ENCODE data around the gene OR14I1. TPM values are rescaled to one million over a fixed set of nuclear protein-coding genes. Genes with fewer than 3 reads are reported as not detected.
A peak's percentile ranks its signal among the peaks of the same experiment; 100 is the strongest.
"Not testable (repeated sequence)": the region's sequence is repeated elsewhere in the genome, so short reads cannot be mapped to it uniquely, and the experiment has no call there.

Gene OR14I1
- total RNA-seq, 1 experiment from 2014 or later: not detected

DNA sequence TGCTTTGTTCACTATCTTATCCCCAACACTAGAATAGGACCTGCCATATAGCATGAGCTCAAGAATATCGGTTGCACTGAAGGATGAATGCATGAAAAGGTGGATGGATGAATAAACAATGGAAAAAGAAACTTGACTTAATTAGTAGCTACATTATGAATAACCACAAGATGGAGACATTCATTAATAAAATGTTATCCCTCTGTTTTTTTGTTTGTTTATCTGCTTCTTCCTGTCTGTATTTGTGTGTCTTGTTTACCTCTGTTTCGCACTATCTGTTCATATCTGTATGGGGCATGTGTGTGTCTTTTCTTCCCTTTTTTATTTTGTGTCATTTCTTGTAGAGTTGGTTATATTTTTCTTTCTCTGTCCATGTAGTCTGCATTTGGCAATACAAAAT is 1.1 kb upstream of the OR14I1 start:
- Histone ChIP-seq H3K36me3 (no peaks in the 10 kb centered on the region), H3K4me1 (replicated peaks) (no peaks in the 10 kb centered on the region), H3K9me3 (replicated peaks) (0 out of 2 replicates have a peak, but pooled peaks cover 4% of the 10 kb centered on the region), H3K4me3 (no peak overlapping the region), H3K27ac (no peak overlapping the region), H3K27me3 (replicated peaks) (no peaks in the 10 kb centered on the region)
- DNase-seq (ENCODE audit: low read depth in 1 of 2, low spot score in 2 of 2): no peak

DNA sequence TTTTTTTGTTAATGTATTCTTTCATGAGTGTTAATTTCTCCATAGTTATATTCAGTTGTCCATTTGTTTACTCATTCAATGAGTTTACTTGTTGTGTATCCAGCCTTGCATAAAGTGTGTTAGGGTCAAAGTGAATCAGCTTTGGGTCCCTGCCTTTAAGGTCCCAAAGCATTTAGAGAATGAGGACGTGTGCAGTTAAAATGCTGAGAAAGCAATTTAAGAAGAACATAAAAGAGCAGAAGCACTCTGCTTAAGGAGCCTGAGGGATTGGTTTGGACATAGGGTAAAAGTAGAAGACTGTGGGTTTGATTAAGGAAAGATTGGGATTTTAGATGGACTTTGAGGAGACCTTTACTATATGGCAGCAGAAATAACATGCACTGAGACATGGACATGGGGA is 3.5 kb downstream of the OR14I1 start:
- no peak overlapping the region for H3K4me3 ChIP-seq
- no peaks in the 10 kb centered on the region for H3K27me3 ChIP-seq (replicated peaks)
- no peaks in the 10 kb centered on the region for H3K36me3 ChIP-seq
- no peak for DNase-seq (ENCODE audit: low read depth in 1 of 2, low spot score in 2 of 2)
- H3K9me3 ChIP-seq (replicated peaks): peaks cover 4% of the 10 kb centered on the region; the same call in 1 of the 2 replicates
- no peaks in the 10 kb centered on the region for H3K4me1 ChIP-seq (replicated peaks)
- H3K27ac ChIP-seq: no peak overlapping the region

DNA sequence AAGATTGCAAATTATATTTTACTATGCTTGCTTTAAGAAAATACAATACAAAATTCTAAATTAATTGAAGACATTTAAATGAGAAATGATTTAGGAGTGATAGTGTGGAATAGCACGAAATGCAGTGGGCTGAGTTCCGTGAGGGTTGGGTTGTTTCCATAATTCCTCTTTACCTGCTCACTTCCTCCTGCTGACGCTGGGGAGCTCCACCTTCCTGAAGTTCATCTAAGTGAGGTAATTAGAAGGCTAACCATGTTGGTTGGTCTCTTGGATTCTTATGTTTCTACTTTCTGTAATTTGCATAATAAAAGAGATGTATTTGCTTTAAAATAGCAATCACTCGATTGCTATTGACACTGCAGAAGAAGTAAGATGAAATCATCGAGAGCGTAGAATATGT is 4.7 kb downstream of the OR14I1 start:
- H3K27ac ChIP-seq: no peak overlapping the region
- H3K36me3 ChIP-seq: no peaks in the 10 kb centered on the region
- no peaks in the 10 kb centered on the region for H3K4me1 ChIP-seq (replicated peaks)
- no peak overlapping the region for H3K4me3 ChIP-seq
- no peaks in the 10 kb centered on the region for H3K27me3 ChIP-seq (replicated peaks)
- DNase-seq (ENCODE audit: low read depth in 1 of 2, low spot score in 2 of 2): no peak
- H3K9me3 ChIP-seq (replicated peaks): peaks cover 4% of the 10 kb centered on the region; the same call in 1 of the 2 replicates

DNA sequence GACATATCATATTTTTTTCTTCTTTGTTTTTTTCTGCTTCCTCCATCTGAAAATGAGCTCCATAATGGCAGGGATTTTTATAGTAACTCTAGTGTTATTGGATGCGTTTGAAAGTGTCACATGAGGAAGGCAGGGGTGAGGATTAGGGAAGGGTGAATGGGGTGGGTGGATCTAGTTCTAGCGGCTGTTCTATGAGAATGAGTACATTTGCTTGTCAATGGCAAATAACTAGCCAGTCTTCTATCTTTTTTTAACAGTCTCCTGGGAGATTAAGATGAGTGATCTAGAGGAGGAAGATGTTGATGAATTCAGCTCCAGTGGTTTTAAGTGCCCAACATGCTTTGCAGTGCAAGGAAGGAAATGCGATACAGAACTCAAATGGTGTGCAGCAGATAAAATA is 5.8 kb downstream of the OR14I1 start:
- Histone ChIP-seq H3K9me3 (replicated peaks) (peaks cover 9% of the 10 kb centered on the region), H3K4me3 (no peak overlapping the region), H3K27me3 (replicated peaks) (no peaks in the 10 kb centered on the region), H3K4me1 (replicated peaks) (no peaks in the 10 kb centered on the region), H3K36me3 (no peaks in the 10 kb centered on the region), H3K27ac (no peak overlapping the region)
- no peak for DNase-seq (ENCODE audit: low read depth in 1 of 2, low spot score in 2 of 2)

DNA sequence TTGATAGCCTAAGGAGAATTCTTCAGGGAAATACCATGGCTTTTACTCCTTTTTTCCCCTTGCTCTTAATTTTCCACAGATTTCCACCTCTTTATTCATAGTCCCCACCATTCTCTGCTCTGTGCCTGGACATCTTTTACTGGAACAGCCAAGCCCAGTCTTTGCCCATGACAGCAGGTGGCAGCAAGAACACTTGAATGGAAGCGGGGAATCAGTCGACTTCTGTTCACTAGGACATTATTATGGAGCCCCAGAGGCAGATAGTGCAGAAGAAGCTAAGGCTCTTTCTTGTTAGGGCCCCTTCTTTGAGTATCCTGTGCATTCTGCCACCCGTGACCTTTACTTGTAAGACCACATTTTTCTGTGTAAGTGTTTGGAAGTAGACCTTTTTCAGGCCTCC is 6.3 kb downstream of the OR14I1 start:
- no peak for DNase-seq (ENCODE audit: low read depth in 1 of 2, low spot score in 2 of 2)
- Histone ChIP-seq H3K27me3 (replicated peaks) (no peaks in the 10 kb centered on the region), H3K9me3 (replicated peaks) (peaks cover 12% of the 10 kb centered on the region), H3K27ac (no peak overlapping the region), H3K4me3 (no peak overlapping the region), H3K36me3 (no peaks in the 10 kb centered on the region), H3K4me1 (replicated peaks) (no peaks in the 10 kb centered on the region)

DNA sequence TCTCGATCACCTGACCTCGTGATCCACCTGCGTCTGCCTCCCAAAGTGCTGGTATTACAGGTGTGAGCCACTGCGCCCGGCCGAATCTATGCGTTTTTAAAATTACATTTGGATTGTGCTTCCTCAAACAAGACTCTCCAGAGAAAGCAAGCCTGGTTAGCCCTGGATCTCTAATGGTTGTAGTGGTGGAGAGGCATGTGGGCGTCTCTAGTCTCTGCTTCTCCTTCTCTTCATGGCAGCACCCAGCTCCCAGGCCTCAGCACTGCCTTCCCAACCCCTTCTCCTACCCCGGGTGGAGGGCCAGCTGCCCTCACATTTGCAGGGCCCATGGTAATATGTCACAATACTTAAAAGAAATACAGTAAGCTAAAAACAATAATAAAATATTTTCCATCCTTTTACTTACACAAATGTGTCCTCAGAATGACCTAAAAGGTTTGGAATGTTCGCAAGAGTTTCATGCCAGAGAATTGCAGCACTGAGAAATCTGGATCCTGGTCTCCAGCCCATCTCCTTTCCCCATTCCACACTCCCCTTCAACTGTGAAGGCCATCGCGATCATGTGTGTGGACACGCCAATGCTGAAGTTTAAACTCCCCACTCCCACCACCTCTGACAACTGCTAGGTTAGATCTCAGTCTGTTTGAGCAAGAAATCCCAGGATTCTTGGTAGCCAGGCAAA is 7.0 kb downstream of the OR14I1 start:
- Histone ChIP-seq H3K9me3 (replicated peaks) (peaks cover 12% of the 10 kb centered on the region), H3K27ac (no peak overlapping the region), H3K36me3 (no peaks in the 10 kb centered on the region), H3K4me1 (replicated peaks) (no peaks in the 10 kb centered on the region), H3K4me3 (no peak overlapping the region), H3K27me3 (replicated peaks) (no peaks in the 10 kb centered on the region)
- DNase-seq (ENCODE audit: low read depth in 1 of 2, low spot score in 2 of 2): no peak

DNA sequence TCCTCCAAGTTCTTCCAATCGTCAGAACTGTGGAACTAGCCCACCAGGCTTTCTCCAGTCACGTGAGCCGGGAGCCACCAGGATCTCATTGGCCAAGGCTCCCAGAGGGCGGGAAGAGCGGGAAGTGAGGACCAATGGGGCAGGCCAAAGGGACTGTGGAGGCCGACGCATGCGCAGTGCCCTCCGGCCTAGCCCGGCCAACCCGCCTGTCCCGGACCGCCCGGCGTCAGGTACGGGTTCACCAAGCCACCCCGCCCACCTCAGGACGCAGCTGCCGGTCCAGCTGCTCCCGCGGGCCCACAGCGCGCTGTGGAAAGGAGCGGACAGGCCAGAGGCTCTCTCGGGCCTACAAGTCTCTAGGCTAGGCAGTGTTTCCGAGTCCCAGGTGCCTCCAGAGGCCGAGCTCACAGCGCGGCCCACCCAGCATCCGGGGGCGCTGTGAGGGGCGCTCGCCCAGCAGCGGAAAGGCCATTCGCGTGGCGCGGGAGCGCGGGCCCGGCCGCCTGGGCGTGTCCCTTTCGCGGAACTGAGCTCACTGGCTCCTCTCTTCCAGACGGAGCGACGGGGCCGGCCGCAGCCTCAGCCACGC is 10.9 kb downstream of the OR14I1 start:
- Histone ChIP-seq H3K27me3 (replicated peaks) (no peaks in the 10 kb centered on the region), H3K36me3 (no peaks in the 10 kb centered on the region), H3K4me1 (replicated peaks) (no peaks in the 10 kb centered on the region), H3K4me3 (no peak overlapping the region), H3K27ac (no peak overlapping the region), H3K9me3 (replicated peaks) (peaks cover 8% of the 10 kb centered on the region)
- no peak for DNase-seq (ENCODE audit: low read depth in 1 of 2, low spot score in 2 of 2)

DNA sequence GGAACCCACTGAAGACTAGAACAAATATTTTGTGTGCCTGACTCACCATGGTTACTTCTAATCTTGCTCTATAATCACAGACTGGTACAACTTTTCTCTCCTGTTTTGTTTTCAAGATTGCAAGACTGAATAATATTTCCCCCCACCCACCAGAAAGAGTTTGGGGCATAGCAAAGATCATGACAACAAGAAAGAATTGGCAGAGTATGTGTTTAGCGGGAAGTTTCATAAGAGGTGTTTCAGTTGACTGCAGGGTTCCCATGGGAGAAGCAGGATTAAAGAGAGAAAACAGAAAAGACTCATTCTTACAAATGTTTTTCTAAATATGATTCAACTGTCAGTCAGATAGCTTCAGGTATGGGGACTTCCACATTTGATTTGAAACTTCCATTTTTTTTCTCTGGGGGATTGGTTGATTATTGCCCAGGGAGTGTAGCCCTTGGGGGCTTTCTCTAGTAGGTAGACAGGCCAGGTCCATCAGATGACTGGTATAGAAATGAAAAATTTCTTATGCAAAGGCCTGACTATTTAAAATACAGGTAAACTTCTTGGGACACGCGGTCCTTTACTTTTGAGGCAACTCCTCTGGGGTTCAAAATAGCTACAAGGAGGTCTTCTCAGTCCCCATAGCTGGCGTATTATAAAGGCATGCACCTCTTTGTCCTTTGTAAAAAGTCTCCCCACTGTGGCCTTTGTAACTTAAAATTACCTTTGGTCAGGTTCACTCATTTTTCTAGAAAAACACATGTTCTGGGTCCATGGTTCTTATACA is 13.9 kb downstream of the OR14I1 start:
- Histone ChIP-seq H3K9me3 (replicated peaks) (peaks cover 8% of the 10 kb centered on the region), H3K27me3 (replicated peaks) (no peaks in the 10 kb centered on the region), H3K4me1 (replicated peaks) (no peaks in the 10 kb centered on the region), H3K4me3 (no peak overlapping the region), H3K36me3 (no peaks in the 10 kb centered on the region), H3K27ac (no peak overlapping the region)
- DNase-seq (ENCODE audit: low read depth in 1 of 2, low spot score in 2 of 2): no peak

DNA sequence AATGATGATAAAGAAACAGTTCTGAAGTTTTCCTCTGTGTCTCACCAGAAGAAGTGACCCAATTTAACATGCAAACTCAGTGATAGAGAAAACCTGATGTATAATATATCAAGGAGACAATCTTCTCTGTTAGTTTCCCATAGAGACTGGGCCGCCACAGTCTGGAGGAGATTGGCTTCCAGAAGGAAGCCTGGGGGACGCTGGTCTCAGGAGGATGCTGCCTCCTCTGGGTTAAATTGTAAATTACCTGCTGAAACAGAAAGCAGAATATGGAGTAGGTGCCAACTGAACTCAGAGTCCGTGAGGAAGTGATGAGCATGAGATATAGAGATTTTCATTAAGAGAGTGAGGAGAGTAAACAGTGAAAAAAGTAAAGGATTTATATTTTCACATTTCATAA is 15.8 kb downstream of the OR14I1 start:
- Histone ChIP-seq H3K4me1 (replicated peaks) (no peaks in the 10 kb centered on the region), H3K9me3 (replicated peaks) (peaks cover 3% of the 10 kb centered on the region), H3K4me3 (no peak overlapping the region), H3K27me3 (replicated peaks) (no peaks in the 10 kb centered on the region), H3K36me3 (no peaks in the 10 kb centered on the region), H3K27ac (no peak overlapping the region)
- no peak for DNase-seq (ENCODE audit: low read depth in 1 of 2, low spot score in 2 of 2)

DNA sequence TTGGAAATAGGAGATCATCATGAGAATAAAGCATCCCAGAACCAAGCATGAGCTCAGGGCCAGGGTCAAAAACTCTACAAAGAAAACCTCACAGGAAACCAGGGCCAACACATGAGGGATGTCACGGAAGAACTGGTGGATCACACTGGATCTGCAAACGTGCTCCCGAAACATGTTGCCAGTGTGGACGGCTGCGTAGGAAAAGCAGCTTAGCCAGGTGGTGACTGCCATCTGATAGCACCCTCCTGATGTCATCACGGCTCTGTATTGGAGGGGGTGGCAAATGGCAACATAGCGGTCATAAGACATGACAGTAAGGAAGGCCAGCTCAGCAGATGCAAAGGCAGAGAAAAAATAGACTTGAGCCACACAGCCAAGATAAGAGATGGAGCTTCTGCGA is 20.9 kb downstream of the OR14I1 start:
- no peak for DNase-seq (ENCODE audit: low read depth in 1 of 2, low spot score in 2 of 2)
- Histone ChIP-seq H3K36me3 (no peaks in the 10 kb centered on the region), H3K27me3 (replicated peaks) (no peaks in the 10 kb centered on the region), H3K27ac (no peak overlapping the region), H3K4me3 (no peak overlapping the region), H3K9me3 (replicated peaks) (no peaks in the 10 kb centered on the region), H3K4me1 (replicated peaks) (no peaks in the 10 kb centered on the region)

DNA sequence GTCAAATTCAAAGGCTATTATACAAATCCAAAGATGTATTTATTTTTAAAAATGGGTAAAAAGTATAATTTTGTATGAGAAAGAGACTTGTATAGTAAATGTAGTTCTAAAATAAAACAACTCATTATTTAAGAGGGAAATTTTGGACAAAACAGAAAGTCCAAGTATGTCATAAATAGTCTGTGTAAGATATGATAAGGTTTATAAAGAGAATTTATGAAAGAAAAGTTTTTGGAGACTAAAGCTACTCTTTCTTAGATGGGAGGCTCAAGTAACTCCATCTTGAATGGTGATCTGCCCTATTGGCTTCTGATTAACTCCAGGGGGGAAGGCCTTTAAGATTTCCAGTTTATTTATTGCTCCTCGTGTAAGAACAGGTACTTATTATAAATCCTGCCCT is 32.6 kb downstream of the OR14I1 start:
- Histone ChIP-seq H3K36me3 (no peaks in the 10 kb centered on the region), H3K27me3 (replicated peaks) (no peaks in the 10 kb centered on the region), H3K4me3 (no peak overlapping the region), H3K9me3 (replicated peaks) (peaks cover 3% of the 10 kb centered on the region; the same call in 1 of the 2 replicates), H3K27ac (no peak overlapping the region), H3K4me1 (replicated peaks) (no peaks in the 10 kb centered on the region)
- peak in 1 of 2 experiments; percentile 4 for DNase-seq (ENCODE audit: low read depth in 1 of 2, low spot score in 2 of 2)

DNA sequence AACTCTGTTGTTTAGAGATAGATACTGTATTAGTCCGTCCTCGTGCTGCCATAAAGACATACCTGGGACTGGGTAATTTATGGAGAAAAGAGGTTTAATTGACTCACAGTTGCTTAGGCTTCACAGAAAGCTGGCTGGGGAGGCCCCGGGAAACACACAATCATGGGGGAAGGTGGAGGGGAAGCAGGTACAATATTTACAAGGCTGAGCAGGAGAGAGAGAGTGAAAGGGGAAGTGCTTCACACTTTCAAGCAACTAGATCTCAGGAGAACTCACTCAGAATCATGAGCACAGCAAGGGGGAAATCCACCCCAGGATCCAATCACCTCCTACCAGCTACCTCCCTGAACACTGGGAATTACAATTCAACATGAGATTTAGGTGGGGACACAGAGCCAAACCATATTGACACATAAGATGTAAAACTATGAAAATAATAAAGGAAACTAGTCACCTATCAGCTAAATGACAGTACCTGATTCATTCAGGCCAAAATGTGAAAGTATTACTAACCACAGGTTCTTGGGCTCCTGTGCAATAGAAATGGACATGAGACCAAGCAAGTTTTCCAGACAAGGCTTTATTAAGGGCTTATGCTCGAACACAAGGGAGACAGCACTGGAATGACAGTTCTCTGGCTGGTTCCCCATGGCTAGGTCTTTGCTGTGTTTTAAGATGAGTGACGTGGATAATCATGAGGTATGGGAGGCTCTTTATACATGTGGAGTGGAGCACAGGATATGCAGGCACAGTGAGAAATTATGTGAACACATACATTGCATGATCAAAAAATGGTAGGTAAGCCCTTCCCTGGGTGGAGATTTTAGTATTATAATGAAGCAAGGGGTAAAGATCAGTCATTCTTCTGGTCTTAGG is 38.9 kb downstream of the OR14I1 start:
- not testable (repeated sequence) for H3K4me1 ChIP-seq (replicated peaks); H3K36me3 ChIP-seq; H3K4me3 ChIP-seq; H3K27ac ChIP-seq; H3K27me3 ChIP-seq (replicated peaks); H3K9me3 ChIP-seq (replicated peaks); DNase-seq (ENCODE audit: low read depth in 1 of 2, low spot score in 2 of 2)

DNA sequence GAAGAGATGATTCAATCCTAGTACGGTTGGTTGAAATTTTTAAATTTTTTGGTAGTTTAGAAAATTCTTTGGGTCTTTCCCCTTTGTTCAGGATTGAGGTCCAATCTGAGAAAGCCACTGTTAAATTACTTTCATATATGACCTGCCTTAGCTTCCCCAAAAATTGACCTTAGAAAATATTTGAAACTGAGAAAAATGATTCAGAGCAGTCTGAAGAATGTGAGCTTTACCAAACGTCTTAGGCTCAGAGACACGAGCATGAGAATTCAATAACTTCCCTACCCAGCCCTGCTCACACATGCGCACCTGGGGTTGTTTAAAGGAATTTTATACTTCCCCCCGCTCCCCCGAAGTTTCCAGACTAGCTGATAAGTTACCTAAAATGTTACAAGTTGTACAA is 45.8 kb downstream of the OR14I1 start:
- H3K27ac ChIP-seq; H3K4me3 ChIP-seq; H3K27me3 ChIP-seq (replicated peaks); DNase-seq (ENCODE audit: low read depth in 1 of 2, low spot score in 2 of 2); H3K9me3 ChIP-seq (replicated peaks); H3K36me3 ChIP-seq; H3K4me1 ChIP-seq (replicated peaks): not testable (repeated sequence)

All from SJSA1 (cell line).